A673 (cell line): ENCODE results near the gene NRG3. TPM values are rescaled to one million over a fixed set of nuclear protein-coding genes. Genes with fewer than 3 reads are reported as not detected.

Experiments
- BruUV-seq: library from RNA; stranded (reverse); fragments of 400-500 nt; replicated peaks from 2 replicates; lab custom pipeline; 2021; lab: Mats Ljungman, UMichigan
- CTCF ChIA-PET: fragments of 300-600 bp; sonication (Branson Sonifier 250); formaldehyde crosslinking; loops from one replicate; lab custom pipeline; 2022; ENCODE audit warnings: antibody characterized with exemption; lab: Charles Lee
- POLR2A ChIA-PET: fragments of 300-600 bp; sonication (Branson Sonifier 250); formaldehyde crosslinking; loops from one replicate; lab custom pipeline; 2022; ENCODE audit warnings: antibody characterized with exemption; ENCODE audit not compliant: low non-redundant PET; lab: Charles Lee
- DNase-seq: peaks from one replicate; pipeline ENCODE4 v3.0.0-alpha.2; 2015; ENCODE audit warnings: low spot score
- H3K27ac ChIP-seq: fragments of 200-600 bp; sonication (generic); 2 replicates; pipeline ENCODE4 v1.5.1; 2016; ENCODE audit warnings: mixed run types, low read depth, mild to moderate bottlenecking, mixed read lengths, antibody characterized with exemption, low read length; ENCODE audit not compliant: poor library complexity, severe bottlenecking
- H3K27me3 ChIP-seq: fragments of 200-600 bp; sonication (generic); replicated peaks from 2 replicates; pipeline ENCODE4 v1.6.1; 2017; ENCODE audit warnings: mixed run types, low read depth, mild to moderate bottlenecking, mixed read lengths, antibody characterized with exemption, low read length; ENCODE audit not compliant: insufficient read depth, poor library complexity
- H3K36me3 ChIP-seq: fragments of 200-600 bp; sonication (generic); 2 replicates; pipeline ENCODE4 v1.6.1; 2016; ENCODE audit warnings: mixed run types, mild to moderate bottlenecking, mixed read lengths, antibody characterized with exemption, low read length; ENCODE audit not compliant: insufficient read depth, poor library complexity, severe bottlenecking
- H3K4me1 ChIP-seq: fragments of 200-600 bp; sonication (generic); 2 replicates; pipeline ENCODE4 v1.6.1; 2017; ENCODE audit warnings: mixed run types, mild to moderate bottlenecking, mixed read lengths, antibody characterized with exemption, low read length; ENCODE audit not compliant: insufficient read depth, poor library complexity, severe bottlenecking
- H3K4me3 ChIP-seq: fragments of 200-600 bp; sonication (generic); 2 replicates; pipeline ENCODE4 v1.5.1; 2016; ENCODE audit warnings: low read depth, mixed run types, mild to moderate bottlenecking, mixed read lengths, low read length; ENCODE audit not compliant: poor library complexity, severe bottlenecking
- H3K9me3 ChIP-seq: fragments of 200-600 bp; sonication (generic); 2 replicates; pipeline ENCODE4 v1.6.1; 2016; ENCODE audit warnings: mixed run types, low read depth, mild to moderate bottlenecking, mixed read lengths, antibody characterized with exemption, low read length; ENCODE audit not compliant: poor library complexity, severe bottlenecking
- CTCF ChIP-seq: fragments of 300-800, 200-600 bp; sonication (generic); conservative IDR thresholded peaks from 2 replicates; pipeline ENCODE4 v1.5.1; 2017; ENCODE audit warnings: low read depth, mild to moderate bottlenecking, antibody characterized with exemption, low read length, moderate library complexity, mixed read lengths
- EZH2 ChIP-seq: fragments of 200-600 bp; sonication (generic); IDR thresholded peaks from 2 replicates; pipeline ENCODE4 v1.6.1; 2017; ENCODE audit warnings: borderline replicate concordance, low read depth, mild to moderate bottlenecking, mixed read lengths, antibody characterized with exemption, low read length; ENCODE audit not compliant: poor library complexity, severe bottlenecking
- intact Hi-C: fragments of 100-400 bp; cut with micrococcal nuclease; formaldehyde crosslinking; loops from one replicate; pipeline ENCODE4 v1.10.0; 2022; ENCODE audit not compliant: unreplicated experiment
- total RNA-seq: library from RNA; stranded (reverse); gene quantifications from 2 replicates; pipeline ENCODE4 v1.2.3, GENCODE V29; 2021

NRG3 gene
- total RNA-seq, 1 experiment from 2014 or later: not detected

- intact Hi-C loops: no loop called here
- H3K36me3 ChIP-seq: no peaks in the 10 kb centered on the region
- no TSS peak for BruUV-seq
- no peaks in the 10 kb centered on the region for H3K4me1 ChIP-seq
- POLR2A ChIA-PET: no interaction called here
- CTCF ChIA-PET: no interaction called here
- H3K9me3 ChIP-seq: peaks cover 22% of the 10 kb centered on the region
- TF ChIP-seq EZH2 (no peak), CTCF (no peak)
- DNase-seq: no peak
- H3K4me3 ChIP-seq: no peak overlapping the region
- H3K27ac ChIP-seq: no peak overlapping the region
- no peaks in the 10 kb centered on the region for H3K27me3 ChIP-seq
Observed at GRCh38 chr10:82310839-82311238, 435.8 kb downstream of the NRG3 start.

- ChIA-PET POLR2A (no interaction called here), CTCF (no interaction called here)
- Histone ChIP-seq H3K36me3 (no peaks in the 10 kb centered on the region), H3K27ac (no peak overlapping the region), H3K4me1 (no peaks in the 10 kb centered on the region), H3K27me3 (no peaks in the 10 kb centered on the region), H3K9me3 (peaks cover 18% of the 10 kb centered on the region), H3K4me3 (no peak overlapping the region)
- intact Hi-C loops: no loop called here
- no peak for DNase-seq
- TF ChIP-seq EZH2: no peak
- TF ChIP-seq CTCF: no peak
- no TSS peak for BruUV-seq
Observed at GRCh38 chr10:82313401-82313800, 438.4 kb downstream of the NRG3 start.

GRCh38 chr10:82318534-82318933 is 443.5 kb downstream of the NRG3 start:
- no peaks in the 10 kb centered on the region for H3K4me1 ChIP-seq
- H3K27ac ChIP-seq: no peak overlapping the region
- peaks cover 18% of the 10 kb centered on the region for H3K9me3 ChIP-seq
- ChIA-PET POLR2A (no interaction called here), CTCF (no interaction called here)
- no TSS peak for BruUV-seq
- no peaks in the 10 kb centered on the region for H3K36me3 ChIP-seq
- no peak overlapping the region for H3K4me3 ChIP-seq
- no peak for DNase-seq
- TF ChIP-seq EZH2 (no peak), CTCF (no peak)
- no peaks in the 10 kb centered on the region for H3K27me3 ChIP-seq
- intact Hi-C loops: no loop called here
